Measurements from ENCODE around the gene CYTH3. TPM values are rescaled to one million over a fixed set of nuclear protein-coding genes. Genes with fewer than 3 reads are reported as not detected.

CYTH3 gene
- total RNA-seq, 1 experiment from 2014 or later, result 14.0 TPM

Other genes with a start within 250 kb of the CYTH3 start
- gene ANKRD61, start 241.2 kb downstream of the CYTH3 start, total RNA-seq (2014; rRNA removed; shearing (Covaris generic)), result 0.18 and 0.31 TPM in 2 replicates
- 94.8 and 102 TPM in 2 replicates for gene EIF2AK1, start 213.4 kb downstream of the CYTH3 start, total RNA-seq (2014; rRNA removed; shearing (Covaris generic))
- 9.6 and 11.4 TPM in 2 replicates for gene USP42, start 167.7 kb downstream of the CYTH3 start, total RNA-seq (2014; rRNA removed; shearing (Covaris generic))
- 30.1 and 38.5 TPM in 2 replicates for gene FAM220A, start 76.3 kb upstream of the CYTH3 start, total RNA-seq (2014; rRNA removed; shearing (Covaris generic))
- gene RAC1, start 101.9 kb upstream of the CYTH3 start, total RNA-seq (2014; rRNA removed; shearing (Covaris generic)), result 85.6 and 87.0 TPM in 2 replicates
- gene DAGLB, start 175.3 kb upstream of the CYTH3 start, total RNA-seq (2014; rRNA removed; shearing (Covaris generic)), result 38.2 and 40.6 TPM in 2 replicates
- gene KDELR2, start 211.5 kb upstream of the CYTH3 start, total RNA-seq (2014; rRNA removed; shearing (Covaris generic)), result 60.9 and 64.1 TPM in 2 replicates